Fibroblast of lung (primary cell): ENCODE data around the gene PPP1R14D. TPM values are rescaled to one million over a fixed set of nuclear protein-coding genes. Genes with fewer than 3 reads are reported as not detected.
"Not testable (repeated sequence)": the region's sequence is repeated elsewhere in the genome, so short reads cannot be mapped to it uniquely, and the experiment has no call there.

Source experiments
- DNase-seq, 2 donors: peaks; one replicate each; pipeline versions ENCODE4 v3.0.0 to v3.0.0-alpha.2; 2010; ENCODE audit warnings: low read depth in 2 of 2
- H2AFZ ChIP-seq: 2 replicates; pipeline ENCODE4 v1.5.1; 2012; ENCODE audit warnings: low read length, control low read depth, inconsistent platforms
- H3K27ac ChIP-seq: 2 replicates; pipeline ENCODE4 v1.5.1; 2011; ENCODE audit warnings: low read length, control low read depth; ENCODE audit not compliant: insufficient read depth
- H3K27me3 ChIP-seq: 2 replicates; pipeline ENCODE4 v1.5.1; 2011; ENCODE audit warnings: mild to moderate bottlenecking, low read length; ENCODE audit not compliant: control insufficient read depth, insufficient read depth
- H3K36me3 ChIP-seq: 2 replicates; pipeline ENCODE4 v1.5.1; 2011; ENCODE audit warnings: low read length; ENCODE audit not compliant: control insufficient read depth, insufficient read depth
- H3K4me1 ChIP-seq: 2 replicates; pipeline ENCODE4 v1.5.1; 2011; ENCODE audit warnings: low read length; ENCODE audit not compliant: control insufficient read depth, insufficient read depth; ENCODE audit errors: extremely low read depth
- H3K4me2 ChIP-seq: 2 replicates; pipeline ENCODE4 v1.5.1; 2011; ENCODE audit warnings: low read length, control low read depth; ENCODE audit not compliant: insufficient read depth; ENCODE audit errors: extremely low read depth
- H3K4me3 ChIP-seq, 4 experiments: fragments of 200-600 bp in 1 of 4; sonication (generic) in 1 of 4; replicated peaks in 1 of 4; 2 replicates each; pipeline ENCODE4 v1.5.1; 2011 to 2016; ENCODE audit warnings: low read length in 4 of 4, low read depth in 3 of 4, mild to moderate bottlenecking in 3 of 4, control low read depth in 2 of 4, inconsistent platforms in 1 of 4, mixed read lengths in 1 of 4; ENCODE audit not compliant: insufficient read depth in 1 of 4; ENCODE audit errors: control extremely low read depth in 1 of 4
- H3K79me2 ChIP-seq: 2 replicates; pipeline ENCODE4 v1.5.1; 2012; ENCODE audit warnings: mild to moderate bottlenecking, low read length, inconsistent platforms; ENCODE audit not compliant: control insufficient read depth, insufficient read depth
- H3K9ac ChIP-seq: 2 replicates; pipeline ENCODE4 v1.5.1; 2011; ENCODE audit warnings: mild to moderate bottlenecking, low read length, control low read depth; ENCODE audit not compliant: insufficient read depth
- H3K9me3 ChIP-seq: 2 replicates; pipeline ENCODE4 v1.5.1; 2012; ENCODE audit warnings: low read depth, low read length; ENCODE audit not compliant: control insufficient read depth, insufficient read depth
- H4K20me1 ChIP-seq: 2 replicates; pipeline ENCODE4 v1.5.1; 2011; ENCODE audit warnings: low read length; ENCODE audit not compliant: control insufficient read depth, insufficient read depth; ENCODE audit errors: extremely low read depth
- CTCF ChIP-seq, 2 donors: IDR thresholded peaks in 1 of 2; conservative IDR thresholded peaks in 1 of 2; 1 replicate in 1 of 2; 2 replicates in 1 of 2; pipeline ENCODE4 v1.5.1; 2011 to 2012; ENCODE audit warnings: low read length in 2 of 2, control low read depth in 1 of 2, inconsistent platforms in 1 of 2, low read depth in 1 of 2, mild to moderate bottlenecking in 1 of 2
- EZH2 ChIP-seq: IDR thresholded peaks from 2 replicates; pipeline ENCODE4 v1.5.1; 2012; ENCODE audit warnings: low read length, control low read depth, mild to moderate bottlenecking; ENCODE audit errors: missing control alignments
- polyA plus RNA-seq, 2 donors: library from polyadenylated mRNA; depleted of rRNA in 1 of 2; stranded (reverse) in 1 of 2; unstranded in 1 of 2; fragments of >200 nt; gene quantifications; 2 replicates each; pipeline ENCODE4 v1.2.1, GENCODE V29; 2011 to 2012; ENCODE audit warnings: missing spikeins in 1 of 2
- total RNA-seq: library from RNA; depleted of rRNA; stranded (reverse); fragments of >200 nt; gene quantifications from 2 replicates; pipeline ENCODE4 v1.2.1, GENCODE V29; 2014

Gene PPP1R14D
- total and polyA plus RNA-seq, 2 donors (not counting 1 experiment from before 2014, with no cell fraction given) = not detected

GRCh38 chr15:40867199-40867598 is 38.7 kb upstream of the PPP1R14D start:
- Histone ChIP-seq H3K9ac (no peak overlapping the region), H3K4me1 (no peaks in the 10 kb centered on the region), H3K9me3 (no peaks in the 10 kb centered on the region), H3K27me3 (peaks cover 14% of the 10 kb centered on the region), H3K4me3 (no peak overlapping the region), H3K4me2 (no peak overlapping the region), H3K79me2 (no peaks in the 10 kb centered on the region), H2AFZ (no peak overlapping the region), H4K20me1 (no peaks in the 10 kb centered on the region), H3K36me3 (no peaks in the 10 kb centered on the region), H3K27ac (no peak overlapping the region)
- no peak for TF ChIP-seq CTCF (conservative IDR thresholded peaks at IDR 0.05 in 1 of 2, IDR thresholded peaks at IDR 0.05 in 1 of 2; ENCODE audit: low read depth in 1 of 2, low read length in 2 of 2)
- no peak for TF ChIP-seq EZH2
- no peak for DNase-seq

GRCh38 chr15:40863660-40864270 is 35.3 kb upstream of the PPP1R14D start:
- Histone ChIP-seq H3K27me3 (peaks cover 3% of the 10 kb centered on the region), H4K20me1 (no peaks in the 10 kb centered on the region), H3K4me2 (no peak overlapping the region), H2AFZ (no peak overlapping the region), H3K9me3 (no peaks in the 10 kb centered on the region), H3K9ac (no peak overlapping the region), H3K27ac (no peak overlapping the region), H3K79me2 (no peaks in the 10 kb centered on the region), H3K36me3 (no peaks in the 10 kb centered on the region), H3K4me3 (no peak overlapping the region), H3K4me1 (no peaks in the 10 kb centered on the region)
- DNase-seq = no peak
- TF ChIP-seq EZH2 (no peak), CTCF (conservative IDR thresholded peaks at IDR 0.05 in 1 of 2, IDR thresholded peaks at IDR 0.05 in 1 of 2; ENCODE audit: low read depth in 1 of 2, low read length in 2 of 2) (no peak)

- H3K27me3 ChIP-seq, H3K27ac ChIP-seq, H3K4me2 ChIP-seq, H2AFZ ChIP-seq, H3K79me2 ChIP-seq, H4K20me1 ChIP-seq, H3K4me3 ChIP-seq, H3K36me3 ChIP-seq, H3K4me1 ChIP-seq, H3K9ac ChIP-seq, DNase-seq, H3K9me3 ChIP-seq: not testable (repeated sequence)
Measured at GRCh38 chr15:40861147-40861546, 32.6 kb upstream of the PPP1R14D start.
